B cell (primary cell): Measurements from ENCODE around the gene GRIA3. TPM values are rescaled to one million over a fixed set of nuclear protein-coding genes. Genes with fewer than 3 reads are reported as not detected.

ENCODE experiments used
- ATAC-seq: fragments of 200-7000 bp; cut with Tn5 transposase; one replicate; pipeline ENCODE4 v1.10.0; 2021; ENCODE audit warnings: low read depth, mild to moderate bottlenecking, moderate number of reproducible peaks, moderate library complexity
- CTCF ChIA-PET: fragments of 350-600 bp; sonication (Branson Sonifier 250); formaldehyde crosslinking; loops from one replicate; lab custom pipeline; 2021; ENCODE audit warnings: antibody characterized with exemption, inconsistent platforms; lab: Charles Lee
- POLR2A ChIA-PET: fragments of 350-600 bp; sonication (Branson Sonifier 250); formaldehyde crosslinking; loops from one replicate; lab custom pipeline; 2021; ENCODE audit warnings: antibody characterized with exemption; lab: Charles Lee
- DNase-seq: peaks from one replicate; pipeline ENCODE4 v3.0.0; 2013
- H2AFZ ChIP-seq: 2 replicates; pipeline ENCODE4 v1.6.1; 2012; ENCODE audit warnings: mild to moderate bottlenecking, low read depth, low read length; ENCODE audit not compliant: insufficient read depth, poor library complexity, severe bottlenecking
- H3K27ac ChIP-seq, 2 donors: 1 replicate in 1 of 2; 2 replicates in 1 of 2; pipeline ENCODE4 v1.5.1; 2012 to 2013; ENCODE audit warnings: low read length in 2 of 2, mild to moderate bottlenecking in 2 of 2, moderate library complexity in 1 of 2
- H3K27me3 ChIP-seq, 4 experiments: fragments of 200-600 bp in 1 of 4; sonication (generic) in 1 of 4; replicated peaks in 1 of 4; 1 replicate in 2 of 4; 2 replicates in 2 of 4; pipeline versions ENCODE4 v1.6.1 to v1.7.0; 2013 to 2016; ENCODE audit warnings: low read length in 3 of 4, mild to moderate bottlenecking in 2 of 4, mixed read lengths in 1 of 4, moderate library complexity in 1 of 4; ENCODE audit not compliant: insufficient read depth in 4 of 4, control insufficient read depth in 3 of 4; ENCODE audit errors: control extremely low read depth in 1 of 4
- H3K36me3 ChIP-seq, 2 experiments: replicated peaks in 1 of 2; 1 replicate in 1 of 2; 2 replicates in 1 of 2; pipeline versions ENCODE4 v1.6.1 to v1.7.1; 2013; ENCODE audit warnings: low read length in 1 of 2; ENCODE audit not compliant: insufficient read depth in 2 of 2, control insufficient read depth in 1 of 2; ENCODE audit errors: control extremely low read depth in 1 of 2, extremely low read depth in 1 of 2
- H3K4me1 ChIP-seq, 2 donors: fragments of 200-600 bp in 1 of 2; sonication (generic) in 1 of 2; 1 replicate in 1 of 2; 2 replicates in 1 of 2; pipeline versions ENCODE4 v1.5.1 to v1.6.1; 2013 to 2017; ENCODE audit warnings: low read length in 2 of 2; ENCODE audit not compliant: control insufficient read depth in 2 of 2, insufficient read depth in 2 of 2
- H3K4me2 ChIP-seq: replicated peaks from 2 replicates; pipeline ENCODE3; 2012; ENCODE audit warnings: mild to moderate bottlenecking, low read depth, low read length; ENCODE audit not compliant: poor library complexity, severe bottlenecking
- H3K4me3 ChIP-seq, 5 experiments: fragments of 200-600 bp in 1 of 5; sonication (generic) in 1 of 5; 1 replicate in 3 of 5; 2 replicates in 2 of 5; pipeline versions ENCODE4 v1.5.1 to v1.7.0; 2011 to 2016; ENCODE audit warnings: low read length in 4 of 5, mild to moderate bottlenecking in 4 of 5, low read depth in 2 of 5, control low read depth in 1 of 5, moderate library complexity in 1 of 5; ENCODE audit not compliant: insufficient read depth in 1 of 5; ENCODE audit errors: control extremely low read depth in 1 of 5, extremely low read depth in 1 of 5
- H3K79me2 ChIP-seq: fragments of 200-600 bp; sonication (generic); one replicate; pipeline ENCODE4 v1.6.0; 2016; ENCODE audit warnings: low read length; ENCODE audit not compliant: control insufficient read depth, insufficient read depth
- H3K9ac ChIP-seq: fragments of 200-600 bp; sonication (generic); 2 replicates; pipeline ENCODE4 v1.6.1; 2017; ENCODE audit warnings: mild to moderate bottlenecking, low read length, moderate library complexity
- H3K9me3 ChIP-seq, 3 donors: one replicate each; pipeline versions ENCODE4 v1.6.1 to v1.7.1; 2013; ENCODE audit warnings: low read length in 2 of 3; ENCODE audit not compliant: control insufficient read depth in 2 of 3, insufficient read depth in 1 of 3; ENCODE audit errors: control extremely low read depth in 1 of 3
- H4K20me1 ChIP-seq: 2 replicates; pipeline ENCODE4 v1.6.0; 2012; ENCODE audit warnings: mild to moderate bottlenecking, low read length; ENCODE audit not compliant: insufficient read depth, control insufficient read depth, poor library complexity, severe bottlenecking
- H3K27ac Mint-ChIP-seq: one replicate; pipeline ENCODE4 v1.8.0; 2021; ENCODE audit warnings: mixed read lengths
- H3K27me3 Mint-ChIP-seq: one replicate; pipeline ENCODE4 v1.8.0; 2021; ENCODE audit warnings: mixed read lengths
- H3K4me1 Mint-ChIP-seq: one replicate; pipeline ENCODE4 v1.8.0; 2021; ENCODE audit warnings: mixed read lengths
- H3K4me3 Mint-ChIP-seq: one replicate; pipeline ENCODE4 v1.8.0; 2021; ENCODE audit warnings: mixed read lengths
- H3K9me3 Mint-ChIP-seq: one replicate; pipeline ENCODE4 v1.8.0; 2022; ENCODE audit warnings: mixed read lengths; ENCODE audit not compliant: insufficient read depth
- EZH2 ChIP-seq: IDR thresholded peaks from 2 replicates; pipeline ENCODE4 v1.6.1; 2012; ENCODE audit warnings: borderline replicate concordance, low read depth, mild to moderate bottlenecking, moderate library complexity, low read length; ENCODE audit not compliant: insufficient read depth, poor library complexity, severe bottlenecking
- WGBS: methylation state at CpG from one replicate; pipeline ENCODE4 v1.1.5; 2013; ENCODE audit warnings: missing lambda C conversion rate; ENCODE audit not compliant: insufficient coverage; 5-methylcytosine and 5-hydroxymethylcytosine counted together
- intact Hi-C: fragments of 100-400 bp; cut with micrococcal nuclease; formaldehyde crosslinking; loops from one replicate; pipeline ENCODE4 v1.10.0; 2022
- polyA plus RNA-seq: library from polyadenylated mRNA; depleted of rRNA; stranded (reverse); fragments of >200 nt; gene quantifications from 2 replicates; pipeline ENCODE4 v1.2.3, GENCODE V29; 2012
- total RNA-seq, 2 donors: library from RNA; stranded (reverse); fragments of 120-200 nt in 1 of 2; gene quantifications; 1 replicate in 1 of 2; 2 replicates in 1 of 2; pipeline versions ENCODE4 v1.2.3 to v1.2.4, GENCODE V29; 2013 to 2022
- TF ChIP-seq, protein P1 (sequence below): fragments of 200-600 bp; IDR thresholded peaks from one replicate; pipeline ENCODE4 v1.8.0; 2022; ENCODE audit warnings: antibody characterized with exemption, mild to moderate bottlenecking

The GRIA3 gene
- total and polyA plus RNA-seq, 2 donors (not counting 1 experiment from before 2014, with no cell fraction given): not detected

DNA sequence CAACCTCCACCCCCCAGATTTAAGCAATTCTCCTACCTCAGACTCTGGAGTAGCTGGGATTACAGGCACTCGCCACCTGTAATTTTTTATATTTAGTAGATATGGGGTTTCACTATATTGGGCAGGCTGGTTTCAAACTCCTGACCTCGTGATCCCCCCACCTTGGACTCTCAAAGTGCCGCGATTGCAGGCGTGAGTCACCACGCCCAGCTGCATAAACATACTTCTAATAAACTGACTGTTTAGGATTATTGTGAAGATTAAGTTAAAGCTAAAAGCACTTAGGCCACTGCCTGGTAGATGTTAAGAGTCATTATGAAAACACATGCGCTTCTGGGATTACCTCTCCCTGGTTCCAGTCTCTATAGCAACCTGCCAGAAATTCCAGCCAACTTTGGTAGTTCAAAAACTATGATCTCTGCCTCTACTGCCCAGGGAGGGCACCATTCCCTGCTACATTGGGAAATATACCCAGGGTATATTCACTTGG lies 30.2 kb upstream of the GRIA3 start:
- no peaks in the 10 kb centered on the region for H3K27me3 ChIP-seq
- ATAC-seq (no peak), DNase-seq (no peak)
- WGBS: no CpG with 5 or more reads among the region's 7 CpGs
- no peak overlapping the region for H3K4me3 ChIP-seq
- no peak overlapping the region for H3K4me2 ChIP-seq
- H3K36me3 ChIP-seq: no peaks in the 10 kb centered on the region
- H3K4me1 Mint-ChIP-seq: no peaks in the 10 kb centered on the region
- no peak overlapping the region for H3K9ac ChIP-seq
- no peak for TF ChIP-seq EZH2
- TF ChIP-seq, protein P1, sequence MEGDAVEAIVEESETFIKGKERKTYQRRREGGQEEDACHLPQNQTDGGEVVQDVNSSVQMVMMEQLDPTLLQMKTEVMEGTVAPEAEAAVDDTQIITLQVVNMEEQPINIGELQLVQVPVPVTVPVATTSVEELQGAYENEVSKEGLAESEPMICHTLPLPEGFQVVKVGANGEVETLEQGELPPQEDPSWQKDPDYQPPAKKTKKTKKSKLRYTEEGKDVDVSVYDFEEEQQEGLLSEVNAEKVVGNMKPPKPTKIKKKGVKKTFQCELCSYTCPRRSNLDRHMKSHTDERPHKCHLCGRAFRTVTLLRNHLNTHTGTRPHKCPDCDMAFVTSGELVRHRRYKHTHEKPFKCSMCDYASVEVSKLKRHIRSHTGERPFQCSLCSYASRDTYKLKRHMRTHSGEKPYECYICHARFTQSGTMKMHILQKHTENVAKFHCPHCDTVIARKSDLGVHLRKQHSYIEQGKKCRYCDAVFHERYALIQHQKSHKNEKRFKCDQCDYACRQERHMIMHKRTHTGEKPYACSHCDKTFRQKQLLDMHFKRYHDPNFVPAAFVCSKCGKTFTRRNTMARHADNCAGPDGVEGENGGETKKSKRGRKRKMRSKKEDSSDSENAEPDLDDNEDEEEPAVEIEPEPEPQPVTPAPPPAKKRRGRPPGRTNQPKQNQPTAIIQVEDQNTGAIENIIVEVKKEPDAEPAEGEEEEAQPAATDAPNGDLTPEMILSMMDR: no peak
- no peak overlapping the region for H3K27ac ChIP-seq
- H3K4me1 ChIP-seq: no peaks in the 10 kb centered on the region
- no peaks in the 10 kb centered on the region for H3K27me3 Mint-ChIP-seq
- no peak overlapping the region for H2AFZ ChIP-seq
- peaks cover 0 to 2% (median 0%) of the 10 kb centered on the region in 3 donors for H3K9me3 ChIP-seq
- POLR2A ChIA-PET: no interaction called here
- intact Hi-C loops: no loop called here
- CTCF ChIA-PET: no interaction called here
- no peak overlapping the region for H3K4me3 Mint-ChIP-seq
- no peak overlapping the region for H3K27ac Mint-ChIP-seq
- no peaks in the 10 kb centered on the region for H4K20me1 ChIP-seq
- no peaks in the 10 kb centered on the region for H3K9me3 Mint-ChIP-seq
- no peaks in the 10 kb centered on the region for H3K79me2 ChIP-seq

GRCh38 chrX:123155327-123155726 lies 28.8 kb upstream of the GRIA3 start:
- Histone ChIP-seq H3K9me3 (peaks cover 0 to 3% (median 0%) of the 10 kb centered on the region in 3 donors), H3K27ac (no peak overlapping the region), H3K4me3 (no peak overlapping the region), H2AFZ (no peak overlapping the region), H3K79me2 (no peaks in the 10 kb centered on the region), H3K27me3 (no peaks in the 10 kb centered on the region), H3K9ac (no peak overlapping the region), H3K4me2 (no peak overlapping the region), H3K36me3 (no peaks in the 10 kb centered on the region), H3K4me1 (no peaks in the 10 kb centered on the region), H4K20me1 (no peaks in the 10 kb centered on the region)
- Mint-ChIP-seq H3K27me3 (no peaks in the 10 kb centered on the region), H3K4me3 (no peak overlapping the region), H3K27ac (no peak overlapping the region), H3K9me3 (no peaks in the 10 kb centered on the region), H3K4me1 (no peaks in the 10 kb centered on the region)
- DNase-seq: no peak
- no peak for ATAC-seq
- WGBS: 67% methylated on average over 1 of the region's 1 CpG
- CTCF ChIA-PET: no interaction called here
- TF ChIP-seq, protein P1: no peak
- no peak for TF ChIP-seq EZH2
- POLR2A ChIA-PET: no interaction called here
- intact Hi-C loops: no loop called here
